Activated CD4-positive, alpha-beta T cell treated with anti-CD3 and anti-CD28 coated beads for 1 hour (primary cell): ENCODE data around the gene MBD2.
"Not testable (repeated sequence)": the region's sequence is repeated elsewhere in the genome, so short reads cannot be mapped to it uniquely, and the experiment has no call there.

Experiments
- DNase-seq: peaks from one replicate; pipeline ENCODE4 v3.0.0-alpha.2; 2020

MBD2 gene

GRCh38 chr18:54233747-54234146 is 9.3 kb upstream of the MBD2 start:
- no peak for DNase-seq

DNA sequence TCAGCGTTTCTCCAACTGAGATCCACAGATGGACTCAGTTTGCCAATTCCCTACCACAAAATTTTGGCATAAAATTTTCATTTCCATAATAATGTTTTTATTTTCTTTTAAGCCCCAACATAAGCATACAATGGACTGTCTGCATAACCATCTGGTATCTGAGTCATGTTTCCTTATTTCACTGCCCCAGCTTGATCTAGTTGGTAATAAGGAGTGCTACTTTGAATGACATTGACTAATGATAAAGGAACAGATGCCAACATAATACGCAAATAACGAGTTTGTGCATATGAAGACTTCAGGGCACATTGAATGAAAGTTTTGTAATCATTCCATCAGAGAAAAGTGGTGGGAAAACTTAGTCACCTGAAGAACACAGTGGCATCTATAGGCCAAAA is 8.8 kb upstream of the MBD2 start:
- no peak for DNase-seq

DNA sequence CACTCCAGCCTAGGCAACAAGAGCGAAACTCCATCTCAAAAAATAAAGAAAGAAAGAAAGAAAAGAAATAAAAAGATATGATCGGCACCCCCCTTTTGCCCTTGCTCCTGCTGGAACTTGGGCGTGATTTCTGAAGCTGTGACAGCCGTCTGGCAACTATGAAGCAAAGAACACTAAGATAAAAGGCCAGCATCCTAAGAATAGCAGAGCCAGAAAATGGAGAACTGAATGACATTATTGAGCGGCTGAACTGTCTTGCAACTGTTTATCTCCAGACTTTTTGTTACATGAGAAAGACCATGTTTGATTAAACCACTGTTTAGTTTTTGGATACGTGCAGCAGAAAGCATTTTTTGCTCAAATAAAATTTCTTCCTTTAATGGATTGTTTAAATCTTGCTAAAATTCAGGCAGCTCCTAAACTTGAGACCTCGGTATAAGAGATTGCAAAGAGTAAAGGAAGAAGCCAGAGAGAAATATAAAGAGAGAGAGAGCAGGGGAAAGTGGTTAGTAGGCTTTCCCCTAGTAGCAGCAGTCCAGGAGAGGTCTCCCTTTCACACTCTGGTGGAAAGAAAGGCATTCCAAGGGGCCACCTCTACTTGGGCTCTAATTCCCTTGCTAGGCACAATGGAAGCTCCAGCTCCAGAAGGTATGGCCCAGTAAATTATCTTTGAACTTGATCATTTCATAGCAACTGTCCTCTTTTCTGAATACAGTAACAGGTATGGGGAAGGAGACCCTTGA is 8.2 kb upstream of the MBD2 start:
- no peak for DNase-seq

GRCh38 chr18:54229421-54230059 is 5.1 kb upstream of the MBD2 start:
- no peak for DNase-seq

GRCh38 chr18:54228364-54228763 is 3.9 kb upstream of the MBD2 start:
- no peak for DNase-seq

DNA sequence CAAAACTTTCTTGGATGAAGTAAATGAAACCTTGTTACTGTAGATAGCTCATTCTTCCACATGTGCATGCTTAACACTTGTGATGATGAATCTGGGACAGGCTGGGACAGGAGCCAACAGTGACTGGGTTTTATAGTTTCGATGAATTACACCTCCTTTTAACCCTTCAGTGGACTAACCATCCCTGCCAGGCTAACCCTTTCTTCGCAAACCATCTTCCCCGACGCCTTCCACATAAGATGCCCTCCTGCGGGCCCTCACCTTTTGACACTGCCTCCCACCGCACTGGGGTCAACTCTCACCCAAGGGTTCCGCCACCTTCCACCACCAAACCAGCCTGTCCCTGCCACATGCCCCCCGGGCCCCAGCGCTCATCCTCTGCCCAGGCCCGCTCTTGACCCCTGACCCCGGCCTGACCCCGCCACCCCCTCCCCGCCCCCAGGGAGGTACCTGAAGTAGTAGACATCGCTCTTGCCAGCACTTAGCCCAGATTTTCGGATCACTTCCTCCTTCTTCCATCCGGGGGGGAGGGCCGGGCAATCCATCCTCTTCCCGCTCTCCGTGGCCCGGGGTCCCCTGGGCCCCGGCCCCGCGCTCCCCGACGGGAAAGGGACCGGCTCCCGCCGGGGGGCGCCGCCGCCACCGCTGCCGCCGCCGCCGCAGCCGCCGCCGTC is 764 bp downstream of the MBD2 start:
- peak; percentile 11 for DNase-seq

GRCh38 chr18:54222922-54223567 is 1.4 kb downstream of the MBD2 start:
- peak; percentile 22 for DNase-seq

DNA sequence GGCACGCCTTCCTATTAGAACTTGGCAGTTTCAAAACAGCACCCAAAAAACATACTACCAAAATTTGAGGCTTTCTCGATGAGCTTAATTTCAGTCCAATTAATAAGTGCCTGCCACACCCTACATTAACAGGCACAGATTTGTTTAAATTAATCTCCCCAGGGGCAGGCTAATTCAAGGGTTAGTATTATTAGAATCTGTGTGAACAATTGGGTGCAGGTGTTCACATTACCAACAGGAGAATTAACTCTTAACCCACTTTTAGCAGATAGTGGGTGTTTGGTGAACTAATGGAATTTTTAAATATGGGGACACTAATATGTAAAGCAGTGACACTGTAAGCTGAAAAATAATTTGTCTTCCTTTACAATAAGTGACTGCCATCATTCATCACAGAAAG is 4.1 kb downstream of the MBD2 start:
- DNase-seq: no peak

DNA sequence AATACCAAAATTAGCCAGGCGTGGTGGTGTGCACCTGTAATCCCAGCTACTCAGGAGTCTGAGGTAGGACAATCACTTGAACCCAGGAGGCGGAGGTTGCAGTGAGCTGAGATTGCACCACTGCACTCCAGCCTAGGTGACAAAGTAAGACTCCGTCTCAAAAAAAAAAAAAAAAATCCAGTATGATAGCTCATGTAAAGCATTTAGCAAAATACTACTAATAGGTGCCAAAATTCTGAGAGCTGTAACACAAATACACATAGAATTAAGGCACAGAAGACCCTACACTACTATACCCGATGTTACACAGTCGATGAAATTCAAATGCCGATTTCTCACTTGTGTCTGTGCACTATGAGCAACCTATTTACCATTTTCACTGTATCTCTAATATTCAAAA is 5.7 kb downstream of the MBD2 start:
- not testable (repeated sequence) for DNase-seq

DNA sequence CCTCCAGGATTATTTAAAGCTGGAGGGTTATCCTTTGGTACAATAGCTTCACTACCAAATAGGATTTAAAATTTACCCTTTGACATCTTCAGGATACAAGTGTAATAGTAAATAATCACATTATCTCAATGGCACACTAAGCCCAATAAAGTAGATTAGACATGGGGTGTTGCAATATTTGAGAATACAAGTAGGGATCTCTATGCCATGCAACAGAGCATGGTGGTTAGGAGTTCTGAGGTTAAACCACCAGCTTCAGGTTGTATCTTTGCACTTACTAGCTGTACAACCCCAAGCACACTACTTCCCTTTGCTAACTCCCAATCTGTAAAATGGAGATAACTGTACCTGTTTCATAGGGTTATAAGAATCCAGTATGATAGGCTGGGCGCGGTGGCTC is 6.2 kb downstream of the MBD2 start:
- no peak for DNase-seq

- no peak for DNase-seq
These were observed 6.8 kb downstream of the MBD2 start for GRCh38 chr18:54217624-54218023.

GRCh38 chr18:54215069-54215468 is 9.4 kb downstream of the MBD2 start:
- DNase-seq: no peak

DNA sequence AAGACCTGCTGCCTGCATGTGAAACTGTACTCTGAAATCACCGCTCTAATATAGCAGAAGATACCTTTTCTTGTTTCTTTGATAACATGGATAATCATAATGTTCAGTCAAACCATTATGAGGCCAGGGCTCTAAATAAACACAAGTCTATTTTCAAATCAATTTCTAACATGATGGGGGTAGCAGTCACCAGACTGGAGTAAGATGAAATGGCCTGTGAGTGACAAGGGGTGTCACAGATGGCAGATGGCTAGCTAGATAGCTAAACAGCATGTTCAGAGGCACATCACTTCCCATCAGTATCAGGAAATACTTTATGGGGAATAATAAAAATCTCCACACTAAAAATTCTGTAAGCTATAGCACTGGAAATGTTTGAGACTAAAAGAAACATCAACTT is 14.0 kb downstream of the MBD2 start:
- no peak for DNase-seq

- no peak for DNase-seq
These were observed 14.8 kb downstream of the MBD2 start for GRCh38 chr18:54209471-54210180.

DNA sequence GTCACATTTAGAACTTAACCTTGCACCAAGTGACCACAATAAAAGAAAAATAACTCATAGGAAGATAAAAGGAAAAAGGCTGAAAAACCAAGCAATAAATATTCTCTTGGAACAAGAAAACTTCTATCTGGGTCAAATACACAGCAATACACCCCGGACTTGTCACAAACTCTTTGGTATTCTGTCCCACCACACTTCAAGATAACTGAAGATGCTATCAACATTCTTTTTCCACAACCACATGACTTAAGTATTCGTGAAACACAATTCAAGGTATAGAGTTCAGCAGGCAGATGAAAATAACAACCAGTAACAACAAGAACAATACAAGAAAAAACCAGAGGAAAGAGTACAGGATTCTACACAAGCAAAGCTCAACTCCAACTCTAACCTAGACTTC is 18.0 kb downstream of the MBD2 start:
- no peak for DNase-seq

GRCh38 chr18:54205959-54206358 is 18.5 kb downstream of the MBD2 start:
- no peak for DNase-seq

DNA sequence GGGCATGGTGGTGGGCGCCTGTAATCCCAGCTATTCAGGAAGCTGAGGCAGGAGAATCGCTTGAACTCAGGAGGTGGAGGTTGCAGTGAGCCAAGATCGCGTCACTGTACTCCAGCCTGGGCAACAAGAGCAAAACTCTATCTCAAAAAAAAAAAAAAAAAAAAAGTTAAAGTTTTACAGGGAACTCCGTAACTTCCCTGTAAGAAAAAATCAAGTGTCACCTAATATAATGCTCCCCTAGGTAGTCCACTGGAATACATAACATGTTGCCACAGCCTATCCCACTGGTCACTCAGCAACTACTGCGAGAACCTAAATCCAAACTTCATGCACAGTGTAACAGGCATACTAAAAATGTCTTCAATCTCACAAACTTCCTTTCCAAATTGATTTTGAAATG is 19.0 kb downstream of the MBD2 start:
- not testable (repeated sequence) for DNase-seq

DNA sequence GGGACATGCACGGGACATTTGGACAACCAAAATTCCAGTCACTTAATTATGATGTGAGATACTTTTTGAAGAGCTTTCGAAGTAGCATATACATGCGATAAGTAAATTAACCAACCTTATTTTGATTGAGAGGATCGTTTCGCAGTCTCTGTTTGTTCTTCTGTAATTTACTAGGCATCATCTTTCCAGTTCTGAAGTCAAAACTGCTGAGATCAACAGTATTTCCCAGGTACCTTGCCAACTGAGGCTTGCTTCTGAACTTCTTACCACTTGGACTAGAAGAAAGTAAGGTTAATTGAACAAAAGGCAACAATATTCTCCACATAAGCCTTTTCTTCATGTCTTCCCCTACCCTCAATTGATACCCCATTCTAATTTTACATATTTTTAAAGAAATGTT is 19.6 kb downstream of the MBD2 start:
- no peak for DNase-seq

GRCh38 chr18:54203914-54204313 is 20.6 kb downstream of the MBD2 start:
- DNase-seq: no peak

DNA sequence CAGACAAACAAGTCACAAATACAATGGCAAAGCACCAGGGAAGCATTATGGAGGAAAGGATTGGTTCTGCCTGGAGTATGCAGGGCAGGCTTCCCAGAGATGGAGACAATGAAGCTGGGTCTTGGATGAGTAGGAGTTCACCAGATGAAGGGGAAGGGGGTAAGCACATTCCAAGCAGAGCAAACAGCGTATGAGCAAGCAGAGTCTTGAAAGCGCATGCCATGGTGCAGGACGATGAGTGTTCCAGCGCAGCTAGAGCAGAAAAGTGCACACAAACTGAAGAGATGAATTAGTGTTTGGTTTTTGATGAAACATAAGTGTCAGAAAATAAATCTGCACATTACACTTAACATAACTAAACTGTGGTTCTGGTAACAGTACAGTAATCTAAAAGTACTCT is 21.6 kb downstream of the MBD2 start:
- DNase-seq: no peak

DNA sequence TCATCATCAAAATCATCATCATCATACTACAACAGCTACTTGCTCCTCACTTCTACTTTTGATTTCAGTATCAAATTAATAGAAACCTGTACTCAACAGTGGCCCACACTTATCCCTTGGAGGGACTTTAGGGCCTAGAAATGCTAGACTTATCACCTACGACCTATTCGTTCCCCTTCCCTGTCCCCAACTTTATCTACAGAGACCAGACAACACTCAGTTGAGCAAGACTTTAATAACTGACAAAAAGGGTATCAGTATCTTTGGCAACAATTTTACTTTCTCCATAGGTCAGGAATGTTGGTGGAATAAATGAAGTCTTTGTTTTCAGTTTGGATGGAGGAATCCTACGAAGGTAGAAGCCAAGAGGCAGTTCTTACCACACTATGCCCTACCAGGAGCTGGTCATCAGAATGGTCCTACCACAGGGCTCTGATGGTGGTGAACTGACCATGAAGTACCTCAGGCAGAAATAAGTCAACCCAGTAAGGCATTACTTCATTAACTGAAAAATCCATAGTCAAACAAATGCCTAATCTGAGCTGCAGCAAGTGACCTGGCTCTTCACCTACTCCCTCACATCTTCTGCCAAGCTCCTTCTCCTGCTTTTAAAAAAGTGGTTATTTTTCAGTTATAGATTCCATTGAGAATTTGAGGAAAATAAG is 26.6 kb downstream of the MBD2 start:
- DNase-seq: no peak

DNA sequence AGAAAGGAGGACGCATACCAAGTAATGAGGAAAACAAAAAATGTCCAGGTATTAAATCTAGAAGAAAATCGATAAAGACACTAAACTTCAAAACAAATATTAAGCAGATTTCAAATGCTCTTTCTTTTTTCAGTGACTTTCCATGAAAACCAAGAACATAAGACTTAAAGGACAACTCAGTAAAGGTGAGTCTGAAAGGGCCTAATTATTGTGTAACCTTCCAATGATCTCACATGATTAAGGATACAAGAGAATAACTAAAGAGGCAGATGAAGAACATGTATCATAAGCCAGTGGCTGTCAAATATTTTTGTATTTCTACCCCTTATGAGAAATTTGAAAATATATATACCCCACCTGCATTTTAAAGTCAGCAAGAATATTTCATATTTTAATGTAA is 30.7 kb downstream of the MBD2 start:
- no peak for DNase-seq

DNA sequence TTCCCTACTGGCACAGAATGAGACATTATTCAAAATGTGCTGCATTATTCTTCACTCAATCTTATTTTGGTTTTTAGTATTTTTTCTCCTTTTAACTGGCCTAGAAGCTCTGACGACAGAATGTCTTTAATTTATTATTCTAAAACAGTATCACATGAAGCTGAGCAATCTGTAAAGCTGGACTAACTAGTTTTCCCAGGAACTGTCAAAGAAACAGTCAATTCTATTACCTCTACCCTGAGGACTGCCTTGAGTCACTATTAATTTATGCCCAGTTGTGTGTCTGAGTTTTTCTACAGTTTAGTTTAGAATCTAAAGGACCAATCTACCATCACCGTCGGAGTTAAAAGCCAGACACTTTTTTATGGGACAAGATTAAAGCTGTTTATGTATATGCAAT is 31.6 kb downstream of the MBD2 start:
- no peak for DNase-seq
